HG02938 (cell line): ENCODE data around the gene ATXN7.

ENCODE experiments used
- ATAC-seq: cut with Tn5 transposase; IDR thresholded peaks from one replicate; pipeline ENCODE4 v1.9.1; 2021; ENCODE audit warnings: mild to moderate bottlenecking, moderate library complexity; ENCODE audit not compliant: unreplicated experiment

The ATXN7 gene

DNA sequence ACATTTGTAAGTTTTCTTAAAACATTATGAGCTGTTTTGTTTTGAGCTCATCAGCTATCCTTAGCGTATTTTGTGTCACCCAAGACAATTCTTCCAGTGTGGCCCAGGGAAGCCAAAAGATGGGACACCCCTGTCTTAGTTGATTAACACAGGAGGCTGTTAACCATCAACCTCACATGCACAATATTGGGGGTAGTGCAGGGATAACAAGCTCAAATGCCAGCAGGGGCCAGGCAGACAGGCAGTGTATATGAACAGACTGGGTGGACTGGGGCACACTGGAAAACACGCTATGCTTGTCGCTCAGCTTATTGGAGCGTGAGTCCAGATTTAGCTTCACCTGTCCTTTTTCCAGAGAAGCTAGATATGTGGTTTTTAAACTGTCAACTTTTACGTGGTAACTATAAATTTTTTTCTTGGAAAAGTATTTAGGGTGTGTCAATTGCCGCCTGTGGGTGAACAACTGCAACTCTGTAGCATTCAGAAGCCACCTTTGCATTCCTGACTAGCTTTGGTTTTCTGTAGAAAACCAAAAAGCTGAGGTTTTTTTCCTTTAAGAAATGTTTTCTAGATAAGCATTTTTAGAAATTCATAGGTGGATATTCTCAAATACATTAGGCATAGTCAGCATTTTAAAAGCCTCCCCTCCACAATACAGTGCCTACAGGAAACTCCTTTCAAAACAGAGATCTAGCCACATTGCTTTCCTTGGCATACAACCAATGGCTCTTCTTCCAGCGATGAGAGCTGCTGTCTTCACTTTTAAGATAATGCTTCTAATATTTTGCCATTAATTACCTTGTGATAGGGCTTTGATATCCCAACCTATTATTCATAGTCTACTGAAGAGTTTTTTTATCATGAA, 145.1 kb downstream of the ATXN7 start:
- ATAC-seq: no peak

DNA sequence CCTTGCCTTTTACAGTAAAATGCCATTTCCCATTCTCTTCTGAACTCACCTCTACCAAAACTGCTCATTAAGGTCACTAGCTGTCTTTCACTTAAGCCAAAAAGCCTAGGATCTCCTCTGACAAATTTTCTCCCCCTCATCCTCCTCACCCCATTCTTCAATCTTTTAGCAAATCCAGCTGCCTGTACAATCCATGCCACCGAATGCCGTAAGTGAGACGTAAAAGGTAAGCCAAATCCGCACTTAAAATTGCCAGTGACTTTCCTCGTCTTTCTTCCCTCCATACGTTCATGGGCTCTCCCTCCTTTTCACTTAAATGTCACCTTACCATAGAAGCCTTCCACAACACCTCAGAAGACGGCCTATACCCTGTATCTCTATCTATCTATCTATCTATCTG, 145.9 kb downstream of the ATXN7 start:
- ATAC-seq: no peak

DNA sequence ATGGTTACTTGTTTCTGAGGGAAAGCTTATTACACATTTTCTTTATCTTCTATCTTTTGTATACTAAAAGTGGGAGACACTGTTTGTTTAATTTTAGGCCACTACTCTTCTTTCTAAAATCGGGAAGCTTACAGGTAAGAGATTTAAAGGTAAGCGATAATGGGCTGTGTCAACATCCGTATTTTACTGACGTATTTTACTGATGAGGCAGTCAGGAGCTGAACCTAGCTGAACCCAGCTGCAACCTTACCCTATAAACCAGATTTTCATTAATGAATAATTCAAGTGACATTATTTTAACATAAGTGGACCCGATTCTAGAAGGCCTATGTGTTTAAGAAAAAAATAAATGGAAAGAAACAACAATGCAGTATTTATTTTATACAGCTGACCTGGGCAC, 146.5 kb downstream of the ATXN7 start:
- no peak for ATAC-seq

DNA sequence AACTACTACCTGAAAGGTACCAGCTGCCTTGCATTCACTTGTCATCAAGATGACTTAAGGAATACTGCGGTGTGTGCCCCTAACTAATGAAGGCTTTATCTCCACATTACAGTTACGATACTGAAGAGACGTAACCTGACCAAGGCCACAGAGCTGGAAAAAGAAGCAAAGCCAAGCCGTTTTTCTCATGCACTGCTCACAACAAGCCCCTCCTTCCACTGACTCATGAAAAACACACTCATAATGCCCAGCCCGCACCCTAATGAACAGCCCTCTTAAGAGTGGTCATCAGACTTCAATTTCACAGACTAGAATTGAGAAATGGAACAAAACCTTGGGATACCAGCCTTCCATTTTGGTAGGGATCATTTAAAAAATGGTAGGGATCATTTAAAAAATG, 148.0 kb downstream of the ATXN7 start:
- no peak for ATAC-seq

DNA sequence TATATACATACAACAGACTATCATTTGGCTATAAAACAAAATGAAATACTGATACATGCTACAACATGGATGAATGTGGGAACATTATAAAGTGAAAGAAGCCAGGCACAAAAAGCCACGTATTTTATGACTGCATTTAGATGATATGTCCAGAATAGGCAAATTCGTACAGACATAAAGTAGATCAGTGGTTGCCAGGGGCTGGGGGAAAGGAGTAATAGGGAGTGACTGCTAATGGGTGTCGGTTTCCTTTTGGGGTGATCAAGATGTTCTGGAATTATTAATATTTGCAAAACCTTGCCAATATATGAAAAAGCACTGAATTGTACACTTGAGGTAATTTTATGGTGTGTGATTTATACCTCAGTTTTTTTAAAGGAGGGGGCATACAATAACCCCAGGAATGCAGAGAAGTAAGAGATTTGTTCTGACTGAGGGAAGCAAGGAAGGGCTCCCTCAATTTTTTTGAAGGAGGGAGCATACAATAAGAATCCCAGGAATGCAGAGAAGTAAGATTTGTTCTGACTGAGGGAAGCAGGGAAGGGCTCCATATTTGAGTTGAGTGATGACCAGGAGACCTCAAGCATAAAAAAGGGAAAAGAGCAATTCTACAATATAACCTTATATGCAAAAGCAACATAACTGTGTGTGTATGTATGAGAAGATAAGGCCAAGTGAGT, 153.4 kb downstream of the ATXN7 start:
- no peak for ATAC-seq

DNA sequence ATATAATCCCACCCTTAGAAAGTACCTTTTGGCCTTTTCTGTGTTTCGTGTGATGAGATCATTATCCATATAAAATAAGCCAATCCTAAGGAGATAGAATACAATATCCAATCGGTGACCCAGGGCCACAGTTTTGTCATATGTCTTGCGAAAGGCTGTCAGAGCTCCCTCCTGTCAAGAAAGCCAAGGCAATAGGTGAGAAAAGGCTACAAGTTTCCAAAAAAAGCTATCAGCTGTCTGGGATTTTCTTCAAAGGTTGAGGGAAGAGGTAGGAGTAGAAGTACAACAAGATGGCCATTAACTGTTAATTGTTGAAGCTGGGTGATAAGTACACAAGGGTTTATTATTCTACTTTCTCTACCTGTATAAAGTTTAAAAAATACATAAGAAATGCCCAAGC, 155.6 kb downstream of the ATXN7 start:
- no peak for ATAC-seq

DNA sequence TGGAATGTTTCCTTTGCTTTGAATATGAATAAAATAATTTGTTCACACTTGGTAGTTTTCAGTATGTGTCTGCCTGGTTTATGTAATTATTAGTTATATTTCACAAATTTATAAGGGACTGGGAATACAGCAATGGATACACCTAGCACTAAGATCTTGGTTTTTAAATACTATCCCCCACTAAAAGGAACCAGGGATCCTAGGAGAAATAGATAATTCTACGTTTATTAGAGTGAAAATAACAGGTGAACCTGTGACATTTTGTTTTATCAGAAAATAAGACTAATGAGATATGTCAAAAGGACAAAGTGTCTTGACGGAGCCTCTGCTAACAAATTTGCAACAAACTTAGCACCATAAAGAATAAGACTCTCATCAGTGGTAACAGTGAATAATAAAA, 156.2 kb downstream of the ATXN7 start:
- ATAC-seq: no peak

DNA sequence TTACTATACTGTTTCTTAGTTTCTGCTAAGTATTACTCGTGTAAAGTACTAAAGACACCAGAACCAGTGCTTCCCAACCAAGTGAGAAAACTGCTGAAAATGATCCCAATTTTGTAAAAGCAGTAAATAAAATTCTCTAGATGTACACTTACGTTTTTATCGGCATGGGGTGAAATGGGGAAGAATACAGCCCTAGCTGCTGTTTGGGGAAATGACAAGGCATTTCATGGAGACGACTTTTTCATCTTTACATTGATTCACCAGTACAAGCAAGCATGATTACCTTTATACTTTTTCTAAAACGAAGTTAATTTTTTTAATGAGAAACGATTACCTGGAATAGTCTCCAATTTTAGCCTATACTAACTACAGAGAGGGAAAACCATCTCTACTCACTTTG, 158.3 kb downstream of the ATXN7 start:
- no peak for ATAC-seq

DNA sequence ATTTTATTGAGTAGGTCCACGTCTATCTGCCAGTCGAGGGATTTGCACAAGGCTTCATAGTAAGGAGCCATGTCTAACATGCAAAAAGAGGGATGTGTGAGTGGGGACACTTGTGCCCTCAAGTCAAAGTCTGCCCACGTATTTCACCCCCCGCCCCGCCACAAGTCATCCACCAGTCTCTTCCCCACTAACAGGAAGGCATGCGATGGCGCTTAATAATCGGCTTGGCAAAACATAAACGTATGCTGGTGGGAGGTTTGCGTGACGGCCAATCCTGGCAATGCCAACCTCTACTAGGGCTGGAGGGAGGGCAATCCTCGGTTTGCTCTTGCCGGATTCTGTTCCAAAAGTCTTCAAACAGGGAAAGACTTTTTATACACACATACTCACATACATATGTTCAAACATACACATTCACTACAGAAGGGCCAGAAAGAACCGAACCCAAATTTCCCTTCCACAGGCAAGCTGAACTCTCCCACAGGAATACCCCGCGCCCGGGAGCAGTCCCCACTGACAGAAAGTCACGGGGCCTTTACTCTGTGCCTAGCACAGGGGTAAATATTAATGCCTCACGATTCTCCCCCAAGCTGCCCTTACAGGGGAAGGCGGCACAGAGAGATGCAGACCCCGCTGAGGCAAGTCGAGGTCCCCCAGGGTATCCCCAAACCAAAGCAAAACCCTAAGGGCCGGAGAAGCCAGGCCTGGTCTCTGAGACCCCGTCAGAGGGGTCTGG, 159.0 kb downstream of the ATXN7 start:
- ATAC-seq: peak; percentile 13

DNA sequence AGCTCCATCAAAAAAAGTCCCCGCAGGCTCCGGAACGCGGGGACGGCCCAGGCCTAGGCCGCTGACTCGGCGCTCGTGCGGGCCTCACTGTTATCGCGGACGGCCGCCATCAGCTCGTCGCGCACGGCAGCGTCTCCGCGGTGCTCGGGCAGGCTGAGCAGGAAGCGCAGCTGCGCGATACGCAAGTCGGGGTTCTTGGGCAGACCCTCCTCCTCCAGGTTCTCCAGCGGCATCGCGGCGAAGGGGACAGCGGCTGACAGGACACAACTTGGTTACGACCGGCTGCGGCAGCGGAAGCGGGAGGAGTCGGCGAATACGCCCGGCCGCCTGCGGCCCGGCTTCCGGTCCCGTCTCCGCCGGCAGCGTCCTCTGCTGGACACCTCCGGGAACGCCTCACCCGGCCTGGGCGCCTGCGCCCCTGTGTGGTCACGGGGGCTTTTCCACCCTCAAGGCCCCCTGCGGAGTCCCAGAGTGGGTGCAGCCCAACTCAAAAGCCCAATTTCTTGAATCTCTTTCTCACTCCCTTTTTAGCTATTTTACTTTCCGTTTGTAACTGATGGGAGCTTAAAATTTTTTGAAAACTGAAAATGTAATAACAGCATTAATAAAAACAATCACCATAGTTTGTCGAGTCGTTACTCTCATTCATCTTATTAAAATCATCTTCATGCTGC, 159.7 kb downstream of the ATXN7 start, which contains the start of gene PSMD6:
Gene PSMD6, minus strand, starts transcription at position 308 of the 674 bp plus-strand sequence. Its CDS starts 75 bp downstream, at position 233.
- peak; percentile 91 for ATAC-seq

DNA sequence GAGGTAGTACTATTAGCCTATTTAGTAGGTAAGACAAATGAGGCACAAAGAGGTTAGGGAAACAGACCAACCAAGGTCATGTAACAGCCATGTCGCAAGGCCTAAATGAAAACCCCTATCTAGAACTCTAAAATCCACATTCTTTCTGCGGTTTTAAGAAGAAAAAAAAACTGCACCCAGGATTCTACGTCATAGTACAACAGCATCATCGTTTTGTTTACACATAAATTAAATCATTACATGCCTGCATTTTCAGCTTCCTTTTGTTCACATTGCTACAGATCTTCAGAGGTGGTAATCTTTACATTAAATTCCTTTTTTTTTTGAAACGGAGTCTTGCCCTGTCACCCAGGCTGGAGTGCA, 160.2 kb downstream of the ATXN7 start:
- ATAC-seq: peak; percentile 7

DNA sequence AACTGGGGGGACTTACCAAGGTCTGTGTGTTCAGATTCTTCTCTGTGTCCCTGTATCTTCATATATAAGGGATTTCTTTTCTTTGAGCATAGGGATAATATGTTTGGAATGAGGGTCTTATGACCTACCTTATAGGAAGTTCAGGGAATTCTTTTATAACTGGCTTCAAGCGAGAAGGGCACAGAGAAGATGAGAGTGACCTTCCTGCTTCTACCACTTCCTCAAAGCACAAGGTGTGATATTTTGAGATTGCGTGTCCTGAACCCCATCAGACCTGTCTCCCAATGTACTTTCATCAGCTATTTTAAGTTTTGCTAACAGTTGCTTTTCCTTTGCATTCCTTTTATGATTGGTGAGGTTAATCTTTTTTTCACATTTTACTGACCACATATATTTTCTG, 162.7 kb downstream of the ATXN7 start:
- no peak for ATAC-seq

DNA sequence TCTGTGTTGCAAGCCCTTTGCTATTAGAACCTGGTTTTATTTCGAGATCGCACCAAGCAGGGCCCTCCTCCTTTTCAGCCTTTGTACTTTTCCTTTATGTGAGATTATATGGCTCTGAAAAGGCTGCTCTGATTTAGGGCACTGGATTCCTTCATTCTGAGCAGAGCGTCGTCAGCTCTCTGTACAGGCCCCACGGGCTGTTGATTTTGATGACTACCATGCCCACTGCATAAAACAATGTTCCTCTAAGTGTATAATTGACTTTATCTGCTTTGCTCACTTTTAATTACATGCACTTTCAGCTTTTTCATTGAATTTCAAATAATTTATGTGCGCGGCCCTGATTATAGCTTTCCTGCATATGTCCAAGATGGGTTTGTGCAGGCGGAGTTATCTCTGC, 164.0 kb downstream of the ATXN7 start:
- ATAC-seq: no peak

DNA sequence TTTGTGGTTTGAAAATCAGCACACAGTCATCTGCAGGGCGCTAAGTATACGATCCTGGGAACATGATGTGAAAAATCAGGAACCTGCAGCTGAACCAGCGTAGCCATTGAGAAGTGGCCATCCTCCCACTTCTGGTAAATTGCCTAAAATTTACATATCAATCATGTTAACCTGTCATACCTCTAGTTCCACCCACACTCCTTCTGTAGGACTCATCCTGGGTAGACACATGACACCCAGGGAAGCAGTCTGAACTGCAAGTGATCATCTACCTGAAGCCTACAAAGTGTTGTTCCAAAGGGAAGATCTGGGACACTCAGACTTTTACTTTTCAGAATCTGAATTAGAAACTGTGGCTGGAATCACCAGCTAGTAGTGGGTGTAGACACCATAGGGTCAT, 165.1 kb downstream of the ATXN7 start:
- ATAC-seq: no peak

DNA sequence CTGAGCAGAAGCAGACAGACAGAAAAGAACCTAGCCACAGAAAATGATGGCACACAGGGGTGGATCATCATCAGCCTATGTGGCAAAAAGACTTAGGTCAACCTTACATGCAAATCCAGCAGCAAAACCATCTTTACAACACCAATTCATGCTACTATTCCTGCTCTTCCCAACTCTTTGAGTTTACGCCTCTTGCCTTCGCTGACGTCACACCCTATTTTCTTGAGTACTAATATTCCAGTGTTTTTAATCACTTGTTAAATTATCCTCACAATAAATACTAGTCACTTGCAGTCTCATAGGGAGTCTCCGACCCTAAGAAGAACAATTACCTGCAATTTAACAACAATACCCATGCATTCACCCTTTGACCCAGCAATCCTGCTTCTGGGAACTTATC, 165.6 kb downstream of the ATXN7 start:
- no peak for ATAC-seq

DNA sequence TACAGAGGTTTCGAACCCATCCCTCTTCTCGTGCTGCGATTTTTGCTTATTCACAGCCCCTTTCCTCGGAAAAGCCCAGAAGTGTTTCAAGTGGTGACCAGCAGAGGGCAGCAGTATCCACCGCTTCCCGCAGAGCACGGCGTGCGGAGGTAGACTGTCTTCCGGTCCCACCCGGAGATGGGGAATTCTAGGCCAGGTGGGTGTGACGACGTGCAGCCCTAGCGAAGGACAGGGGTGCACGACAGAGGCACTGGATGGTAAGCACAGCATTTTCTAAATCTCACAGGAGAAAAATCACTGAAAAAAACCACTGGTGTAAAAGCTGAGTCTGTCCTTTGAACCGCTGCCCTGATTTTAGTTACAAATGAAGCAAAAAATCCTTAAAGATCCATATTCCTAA, 167.1 kb downstream of the ATXN7 start:
- ATAC-seq: peak; percentile 86

DNA sequence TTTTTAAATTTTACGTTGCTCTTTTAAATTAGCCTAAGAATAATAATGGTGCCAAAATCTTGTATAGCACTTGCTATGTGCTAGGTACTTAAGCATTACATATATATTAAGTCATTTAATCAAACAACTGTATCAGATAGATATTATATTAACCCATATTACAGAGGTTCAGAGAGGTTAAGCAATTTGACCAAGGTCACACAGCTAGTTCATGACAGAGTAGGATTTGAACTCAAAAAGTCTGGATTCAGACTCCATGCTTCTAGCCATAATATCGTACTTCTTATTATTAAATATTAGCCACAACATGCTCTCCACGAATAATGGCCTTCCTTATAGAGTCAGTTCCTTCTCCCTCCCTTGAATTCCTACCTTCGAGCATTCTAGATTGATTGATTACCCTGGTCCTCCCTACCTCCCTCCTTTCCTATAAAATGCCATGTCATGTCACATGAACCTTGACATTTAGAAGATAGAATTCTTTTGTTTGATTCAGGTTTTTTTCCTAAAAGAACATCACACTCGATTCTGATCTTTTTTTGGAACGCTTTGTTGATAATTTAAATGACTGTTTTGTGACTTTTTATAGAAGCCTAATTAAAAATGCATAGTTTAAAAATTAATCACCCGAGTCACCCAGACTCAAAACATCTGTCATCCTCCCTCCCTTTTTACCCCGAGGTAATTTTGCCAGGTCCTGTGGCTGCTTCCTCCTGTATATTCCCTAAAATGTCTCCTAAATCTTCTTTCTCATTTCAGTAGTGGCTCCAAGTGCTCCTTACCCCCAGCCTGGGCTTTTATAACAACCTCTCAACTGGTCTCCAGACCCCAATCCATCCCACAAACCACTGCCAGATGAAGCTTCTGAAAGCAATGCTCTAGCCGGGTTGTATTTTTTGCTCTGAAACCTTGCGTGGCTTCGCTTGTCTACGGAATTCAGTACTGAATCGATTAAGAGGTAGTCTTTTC, 168.2 kb downstream of the ATXN7 start:
- no peak for ATAC-seq

DNA sequence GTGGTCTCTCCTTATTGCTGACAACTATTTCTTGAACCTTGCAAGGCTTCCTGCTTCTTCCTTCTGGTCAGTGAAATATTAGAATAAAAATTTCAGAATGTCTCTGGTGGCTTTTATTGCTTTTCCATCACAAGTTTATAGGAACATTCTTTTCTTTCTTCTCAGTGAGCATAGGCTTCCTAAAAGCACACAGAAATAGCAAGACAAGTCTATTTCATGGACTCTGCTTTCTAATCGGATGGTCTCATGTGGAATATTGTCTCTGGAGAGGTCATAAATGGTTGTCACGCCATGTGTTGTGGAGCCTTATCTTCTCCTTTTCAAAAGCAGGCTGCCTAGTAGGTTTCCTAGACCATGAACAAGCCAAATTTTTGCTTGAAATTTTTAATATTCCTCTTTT, 169.4 kb downstream of the ATXN7 start:
- ATAC-seq: no peak

DNA sequence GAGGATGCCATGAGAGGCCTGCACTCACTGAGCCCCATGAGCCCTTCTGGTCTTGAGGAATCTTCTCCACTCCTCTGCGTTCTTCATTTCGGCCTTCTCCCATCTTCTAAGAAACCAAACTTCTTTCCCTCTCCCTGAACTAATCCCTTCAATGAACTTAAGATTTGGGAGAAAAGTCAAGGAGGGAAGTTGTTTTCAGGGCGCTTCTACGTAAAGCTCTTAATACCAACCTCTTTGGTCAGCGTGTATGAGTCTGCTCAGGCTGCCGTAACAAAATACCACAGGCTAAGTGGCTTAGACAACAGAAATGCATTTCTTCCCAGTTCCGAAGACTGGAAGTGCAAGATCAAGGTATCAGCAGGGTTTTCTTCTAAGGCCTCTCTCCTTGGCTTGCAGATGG, 173.4 kb downstream of the ATXN7 start:
- no peak for ATAC-seq

DNA sequence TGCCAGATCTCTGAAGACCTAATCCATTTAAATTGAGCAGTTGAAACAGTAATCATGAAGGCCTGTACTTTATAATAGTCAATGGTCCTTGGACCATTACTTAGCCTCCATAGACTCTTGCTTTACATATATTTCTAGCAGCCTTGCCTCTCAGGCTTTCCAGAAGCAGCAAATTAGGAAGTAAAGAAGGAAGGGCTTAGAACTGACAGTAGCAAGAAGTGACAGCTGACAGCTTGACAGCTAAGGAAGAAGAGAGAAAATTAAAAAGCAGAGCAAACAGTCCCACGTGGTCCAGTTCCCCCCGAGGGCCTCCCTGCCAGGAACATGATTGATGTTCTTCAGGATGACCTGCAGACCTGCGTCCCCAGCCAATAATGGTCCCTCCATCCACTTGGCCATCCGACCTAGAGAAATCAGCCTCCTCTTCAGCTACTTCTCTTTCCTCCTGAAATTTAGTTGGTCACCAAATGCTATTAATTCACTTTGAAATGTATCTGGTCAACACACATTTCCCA, 174.6 kb downstream of the ATXN7 start:
- ATAC-seq: no peak
